GM21381 (cell line): ENCODE results near the gene PSMD14.
A peak's percentile ranks its signal among the peaks of the same experiment; 100 is the strongest.

Experiments
- ATAC-seq: cut with Tn5 transposase; IDR thresholded peaks from one replicate; pipeline ENCODE4 v1.9.1; 2021; ENCODE audit warnings: mild to moderate bottlenecking, moderate library complexity; ENCODE audit not compliant: unreplicated experiment

Gene PSMD14

GRCh38 chr2:161381546-161381945 lies 73.3 kb downstream of the PSMD14 start:
- no peak for ATAC-seq

- no peak for ATAC-seq
Measured at GRCh38 chr2:161382747-161383146, 74.5 kb downstream of the PSMD14 start.

GRCh38 chr2:161384864-161385263 lies 76.6 kb downstream of the PSMD14 start:
- ATAC-seq = peak; percentile 70

GRCh38 chr2:161386228-161386824 lies 78.1 kb downstream of the PSMD14 start:
- ATAC-seq = peak; percentile 71

- ATAC-seq = peak; percentile 33
Measured at GRCh38 chr2:161388146-161388779, 80.0 kb downstream of the PSMD14 start.

- no peak for ATAC-seq
Measured at GRCh38 chr2:161391737-161392506, 83.7 kb downstream of the PSMD14 start.

GRCh38 chr2:161400076-161400475 lies 91.9 kb downstream of the PSMD14 start:
- ATAC-seq = no peak

DNA sequence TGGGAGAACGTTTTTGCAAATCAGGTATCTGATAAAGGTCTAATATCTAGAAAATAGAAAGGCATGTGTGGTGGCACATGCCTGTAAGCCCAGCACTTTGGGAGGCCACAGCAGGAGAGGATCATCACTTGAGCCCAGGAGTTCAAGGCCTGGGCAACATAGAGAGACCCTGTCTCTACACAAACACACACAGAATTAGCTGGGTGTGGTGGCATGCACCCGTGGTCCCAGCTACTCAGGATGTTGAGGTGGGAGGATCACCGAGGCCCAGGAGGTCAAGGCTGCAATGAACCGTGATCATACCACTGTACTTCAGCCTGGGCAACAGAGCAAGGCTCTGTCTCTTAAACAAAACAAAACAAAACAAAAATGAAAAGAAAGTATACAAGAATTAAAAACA lies 94.1 kb downstream of the PSMD14 start:
- ATAC-seq = no peak

DNA sequence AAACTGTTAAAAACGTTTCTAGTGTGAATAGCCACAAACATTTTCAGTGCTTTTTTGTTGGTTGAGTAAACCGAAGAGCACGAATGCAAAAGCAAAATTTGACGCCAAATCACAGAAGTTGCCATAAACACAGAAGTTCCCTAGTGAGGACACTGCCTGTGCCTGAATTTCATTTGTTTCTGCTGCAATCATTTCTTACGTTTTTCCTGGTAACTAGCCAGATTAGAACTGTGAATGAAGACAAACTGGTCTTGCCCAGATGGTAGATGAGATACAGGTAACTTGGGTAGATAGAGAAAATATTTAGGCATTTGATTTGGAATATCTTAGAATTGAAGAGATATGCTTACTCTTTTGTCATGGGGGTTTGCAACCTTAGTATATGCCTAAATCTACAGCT lies 98.1 kb downstream of the PSMD14 start:
- no peak for ATAC-seq

GRCh38 chr2:161407597-161407996 lies 99.4 kb downstream of the PSMD14 start:
- no peak for ATAC-seq

- no peak for ATAC-seq
Measured at GRCh38 chr2:161409308-161409907, 101.2 kb downstream of the PSMD14 start.

GRCh38 chr2:161412346-161412745 lies 104.1 kb downstream of the PSMD14 start:
- no peak for ATAC-seq

- no peak for ATAC-seq
Measured at GRCh38 chr2:161414042-161415033, 106.1 kb downstream of the PSMD14 start.

GRCh38 chr2:161415034-161415986 lies 107.1 kb downstream of the PSMD14 start:
- no peak for ATAC-seq

GRCh38 chr2:161415987-161416707 lies 107.9 kb downstream of the PSMD14 start, which contains the start of gene TBR1:
TSS of gene TBR1 (plus strand) at chr2:161416297. CDS start at chr2:161416411, 114 bp downstream.
- ATAC-seq = no peak

DNA sequence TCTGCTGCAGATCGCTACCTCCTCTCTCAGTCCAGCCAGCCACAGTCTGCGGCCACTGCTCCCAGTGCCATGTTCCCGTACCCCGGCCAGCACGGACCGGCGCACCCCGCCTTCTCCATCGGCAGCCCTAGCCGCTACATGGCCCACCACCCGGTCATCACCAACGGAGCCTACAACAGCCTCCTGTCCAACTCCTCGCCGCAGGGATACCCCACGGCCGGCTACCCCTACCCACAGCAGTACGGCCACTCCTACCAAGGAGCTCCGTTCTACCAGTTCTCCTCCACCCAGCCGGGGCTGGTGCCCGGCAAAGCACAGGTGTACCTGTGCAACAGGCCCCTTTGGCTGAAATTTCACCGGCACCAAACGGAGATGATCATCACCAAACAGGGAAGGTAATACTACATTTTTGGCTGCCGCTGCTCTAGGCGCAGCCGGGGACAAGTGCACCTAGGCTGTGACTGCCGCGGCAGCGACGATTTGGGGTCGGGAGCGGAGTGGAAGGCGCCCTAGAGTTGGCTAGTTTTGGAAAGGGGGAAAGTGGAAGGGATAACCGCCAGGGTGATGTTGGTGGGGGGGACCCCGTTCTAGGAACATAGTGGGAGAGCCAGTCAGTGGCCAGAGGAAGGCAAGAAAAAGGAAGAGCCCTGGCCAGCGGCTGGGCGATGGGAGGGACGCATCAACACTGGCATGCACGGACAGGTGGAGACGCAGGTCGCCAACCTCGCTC lies 108.6 kb downstream of the PSMD14 start:
- ATAC-seq = no peak

DNA sequence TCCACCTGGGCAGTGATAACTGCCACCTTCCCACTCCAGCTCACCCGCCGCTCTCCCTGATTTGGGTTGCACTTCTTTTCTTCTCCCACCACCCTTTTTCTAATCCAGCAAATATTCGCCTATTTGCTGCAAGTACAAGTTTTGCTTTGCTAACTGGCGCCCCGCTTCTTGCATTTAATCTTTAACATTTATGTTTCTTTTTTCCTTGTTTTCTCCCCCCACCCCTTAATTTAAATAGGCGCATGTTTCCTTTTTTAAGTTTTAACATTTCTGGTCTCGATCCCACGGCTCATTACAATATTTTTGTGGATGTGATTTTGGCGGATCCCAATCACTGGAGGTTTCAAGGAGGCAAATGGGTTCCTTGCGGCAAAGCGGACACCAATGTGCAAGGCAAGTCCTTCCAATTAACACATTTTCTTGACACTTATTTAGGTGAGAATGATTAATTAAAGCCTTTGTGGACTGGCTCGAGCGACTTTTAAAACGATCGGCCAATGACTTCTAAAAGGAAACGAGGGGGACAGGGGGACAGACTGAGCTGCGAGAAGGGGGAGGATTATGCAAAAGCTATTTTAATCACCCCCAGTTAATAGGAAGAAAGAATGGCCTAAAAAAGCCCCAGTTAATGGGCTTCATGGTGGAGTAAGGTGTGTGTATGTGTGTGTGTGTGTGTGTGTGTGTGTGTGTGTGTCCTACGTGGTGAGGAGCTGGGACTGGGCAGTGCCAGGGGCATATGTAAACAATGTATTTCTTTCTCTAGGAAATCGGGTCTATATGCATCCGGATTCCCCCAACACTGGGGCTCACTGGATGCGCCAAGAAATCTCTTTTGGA lies 109.4 kb downstream of the PSMD14 start:
- ATAC-seq = no peak
